Uterus (tissue), 4 donors: ENCODE data around the gene HPSE. TPM values are rescaled to one million over a fixed set of nuclear protein-coding genes. Genes with fewer than 3 reads are reported as not detected.

Experiments used
- DNase-seq, 2 donors: peaks; one replicate each; pipeline ENCODE4 v3.0.0-alpha.2; 2019 to 2020
- H3K27ac ChIP-seq, 2 donors: fragments of 200-600 bp; sonication (generic); 1 replicate in 1 of 2; 2 replicates in 1 of 2; pipeline ENCODE4 v1.5.1; 2016 to 2018
- H3K27me3 ChIP-seq, 2 donors: fragments of 200-600 bp; sonication (generic); one replicate each; pipeline ENCODE4 v1.5.1; 2018 to 2019; ENCODE audit warnings: control low read depth in 1 of 2
- H3K36me3 ChIP-seq, 2 donors: fragments of 200-600 bp; sonication (generic); one replicate each; pipeline ENCODE4 v1.5.1; 2019; ENCODE audit warnings: control low read depth in 1 of 2
- H3K4me1 ChIP-seq, 2 donors: fragments of 200-600 bp; sonication (generic); one replicate each; pipeline ENCODE4 v1.5.1; 2018 to 2019; ENCODE audit warnings: control low read depth in 1 of 2
- H3K4me3 ChIP-seq, 2 donors: fragments of 200-600 bp; sonication (generic); 1 replicate in 1 of 2; 2 replicates in 1 of 2; pipeline ENCODE4 v1.5.1; 2018 to 2019; ENCODE audit warnings: mild to moderate bottlenecking in 1 of 2
- H3K9me3 ChIP-seq, 2 donors: fragments of 200-600 bp; sonication (generic); one replicate each; pipeline ENCODE4 v1.5.1; 2019; ENCODE audit warnings: control low read depth in 1 of 2
- POLR2A ChIP-seq, 2 donors: fragments of 450-650 bp; IDR thresholded peaks; one replicate each; pipeline ENCODE4 v1.6.1; 2016; ENCODE audit warnings: antibody characterized with exemption in 2 of 2, mild to moderate bottlenecking in 1 of 2, moderate library complexity in 1 of 2
- intact Hi-C: fragments of 100-400 bp; cut with DNase I; formaldehyde crosslinking; loops from one replicate; pipeline ENCODE4 v1.15.1; 2023; ENCODE audit warnings: low total_unique reads
- small RNA-seq: library from RNA; depleted of rRNA; stranded (forward); fragments of <200 nt; gene quantifications from one replicate; pipeline ENCODE3, GENCODE V24; 2016
- total RNA-seq, 4 donors: library from RNA; depleted of rRNA in 3 of 4; stranded (reverse); fragments of >200 nt in 3 of 4; gene quantifications; one replicate each; pipeline versions ENCODE4 v1.1.0 to v1.2.4, GENCODE V29; 2014 to 2023
- TF ChIP-seq, protein P1 (sequence below), 4 experiments: fragments of 200-600 bp in 2 of 4; fragments of 450-650 bp in 2 of 4; sonication (generic) in 2 of 4; IDR thresholded peaks; one replicate each; pipeline ENCODE4 v1.5.1; 2016 to 2019; ENCODE audit warnings: antibody characterized with exemption in 4 of 4, mild to moderate bottlenecking in 2 of 4, moderate library complexity in 1 of 4
- donor health status: DM: yes; HTN: yes; CAD: no.

The HPSE gene
- total RNA-seq, 4 donors from 2014 or later: 1.3 to 10.2 (median 5.8) TPM

- no peak for DNase-seq
- Histone ChIP-seq H3K27me3 (no peaks in the 10 kb centered on the region), H3K27ac (no peak overlapping the region), H3K9me3 (no peaks in the 10 kb centered on the region), H3K4me1 (no peaks in the 10 kb centered on the region), H3K36me3 (no peaks in the 10 kb centered on the region), H3K4me3 (no peak overlapping the region)
- intact Hi-C loops: no loop called here
- TF ChIP-seq, protein P1, sequence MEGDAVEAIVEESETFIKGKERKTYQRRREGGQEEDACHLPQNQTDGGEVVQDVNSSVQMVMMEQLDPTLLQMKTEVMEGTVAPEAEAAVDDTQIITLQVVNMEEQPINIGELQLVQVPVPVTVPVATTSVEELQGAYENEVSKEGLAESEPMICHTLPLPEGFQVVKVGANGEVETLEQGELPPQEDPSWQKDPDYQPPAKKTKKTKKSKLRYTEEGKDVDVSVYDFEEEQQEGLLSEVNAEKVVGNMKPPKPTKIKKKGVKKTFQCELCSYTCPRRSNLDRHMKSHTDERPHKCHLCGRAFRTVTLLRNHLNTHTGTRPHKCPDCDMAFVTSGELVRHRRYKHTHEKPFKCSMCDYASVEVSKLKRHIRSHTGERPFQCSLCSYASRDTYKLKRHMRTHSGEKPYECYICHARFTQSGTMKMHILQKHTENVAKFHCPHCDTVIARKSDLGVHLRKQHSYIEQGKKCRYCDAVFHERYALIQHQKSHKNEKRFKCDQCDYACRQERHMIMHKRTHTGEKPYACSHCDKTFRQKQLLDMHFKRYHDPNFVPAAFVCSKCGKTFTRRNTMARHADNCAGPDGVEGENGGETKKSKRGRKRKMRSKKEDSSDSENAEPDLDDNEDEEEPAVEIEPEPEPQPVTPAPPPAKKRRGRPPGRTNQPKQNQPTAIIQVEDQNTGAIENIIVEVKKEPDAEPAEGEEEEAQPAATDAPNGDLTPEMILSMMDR (IDR thresholded peaks at IDR 0.05): no peak
- TF ChIP-seq POLR2A (IDR thresholded peaks at IDR 0.05): no peak
Measured at GRCh38 chr4:83247415-83248357, 87.0 kb downstream of the HPSE start.

Small RNA genes within 50 kb of the gene (small RNA-seq; reads per million reads assigned to genes)
- gene AC114781.5: not detected

Other genes with a start within 250 kb of the HPSE start
- 1 to 10 TPM in 2 of 4 donors, under 1 TPM in 1, not detected in 1; 0.51 to 6.3 (median 2.6) TPM for gene PLAC8, start 220.1 kb downstream of the HPSE start, total RNA-seq
- 10 to 100 TPM in 2 of 4 donors, 1 to 10 TPM in 2; 3.2 to 22.6 (median 9.5) TPM for gene COQ2, start 50.0 kb downstream of the HPSE start, total RNA-seq
- 10 to 100 TPM; 17.9 to 48.7 (median 25.2) TPM for gene HELQ, start 121.0 kb upstream of the HPSE start, total RNA-seq
- gene MRPS18C, start 121.2 kb upstream of the HPSE start, total RNA-seq: 10 to 100 TPM in 3 of 4 donors, 1 to 10 TPM in 1; 7.7 to 55.5 (median 16.8) TPM
- 10 to 100 TPM in 3 of 4 donors, 1 to 10 TPM in 1; 7.4 to 61.5 (median 29.3) TPM for gene ABRAXAS1, start 150.3 kb upstream of the HPSE start, total RNA-seq
- gene GPAT3, start 201.3 kb upstream of the HPSE start, total RNA-seq: 1 to 10 TPM; 3.8 to 8.1 (median 4.7) TPM